GM19467 (cell line): ENCODE measurements around the gene CLEC17A.
"Not testable (repeated sequence)": the region's sequence is repeated elsewhere in the genome, so short reads cannot be mapped to it uniquely, and the experiment has no call there.

Source experiments
- ATAC-seq: cut with Tn5 transposase; IDR thresholded peaks from one replicate; pipeline ENCODE4 v1.9.1; 2021; ENCODE audit warnings: mild to moderate bottlenecking, moderate library complexity; ENCODE audit not compliant: unreplicated experiment

Gene CLEC17A

GRCh38 chr19:14558370-14559066 lies 24.4 kb upstream of the CLEC17A start:
- no peak for ATAC-seq

GRCh38 chr19:14559916-14560775 lies 22.7 kb upstream of the CLEC17A start:
- no peak for ATAC-seq

DNA sequence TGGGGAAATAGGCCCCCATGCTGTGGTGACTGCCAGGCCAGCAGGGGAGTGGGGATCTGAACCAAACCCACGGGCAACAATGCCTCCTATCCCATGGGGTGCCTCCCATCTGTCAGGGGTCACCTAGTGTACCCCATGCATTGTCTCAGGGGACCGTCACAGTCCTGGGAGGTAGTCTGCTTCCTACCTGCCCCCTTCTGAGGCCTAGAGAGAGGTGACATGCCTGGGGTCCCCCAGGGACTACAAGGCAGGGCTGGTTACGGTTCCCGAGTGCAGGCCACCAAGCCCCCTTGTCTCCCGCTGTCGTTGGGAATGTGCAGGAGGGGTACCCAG lies 22.1 kb upstream of the CLEC17A start:
- ATAC-seq = no peak

DNA sequence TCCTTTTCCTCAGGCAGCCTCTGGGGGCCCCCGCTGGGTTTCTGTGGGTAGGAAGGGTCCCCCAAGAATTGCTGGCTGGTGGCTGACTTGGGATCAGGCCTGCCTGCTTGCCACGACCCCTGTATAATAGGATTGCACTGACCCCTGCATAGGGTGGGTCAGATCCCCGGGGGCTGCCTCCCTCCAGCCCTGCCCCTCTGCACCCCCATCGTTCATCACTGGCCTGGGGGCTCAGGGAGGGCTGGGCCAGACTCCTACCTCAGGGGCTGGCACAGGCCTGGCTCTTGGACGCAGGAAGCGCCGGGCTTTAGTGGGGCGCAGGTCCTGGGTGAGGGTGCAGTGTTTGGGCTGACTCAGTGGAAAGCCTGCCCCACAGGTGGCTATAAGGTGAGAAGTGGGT lies 21.6 kb upstream of the CLEC17A start:
- ATAC-seq = no peak

- no peak for ATAC-seq
Measured at GRCh38 chr19:14561847-14562351, 21.0 kb upstream of the CLEC17A start.

- no peak for ATAC-seq
Measured at GRCh38 chr19:14562660-14563589, 20.0 kb upstream of the CLEC17A start.

DNA sequence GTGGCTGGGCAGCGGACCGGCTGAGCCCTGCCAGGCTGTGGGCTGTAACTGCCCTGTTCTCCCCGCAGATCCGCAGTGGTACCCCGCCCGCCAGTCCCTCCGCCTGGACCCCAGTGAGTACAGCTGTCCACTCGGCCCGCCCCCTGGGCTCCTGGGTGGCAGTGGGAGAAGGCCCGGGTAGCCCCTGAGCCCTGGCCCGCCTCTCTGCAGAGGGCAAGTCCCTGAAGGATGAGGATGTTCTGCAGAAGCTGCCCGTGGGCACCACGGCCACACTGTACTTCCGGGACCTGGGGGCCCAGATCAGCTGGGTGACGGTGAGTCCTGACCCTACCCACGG lies 19.3 kb upstream of the CLEC17A start:
- ATAC-seq = no peak

DNA sequence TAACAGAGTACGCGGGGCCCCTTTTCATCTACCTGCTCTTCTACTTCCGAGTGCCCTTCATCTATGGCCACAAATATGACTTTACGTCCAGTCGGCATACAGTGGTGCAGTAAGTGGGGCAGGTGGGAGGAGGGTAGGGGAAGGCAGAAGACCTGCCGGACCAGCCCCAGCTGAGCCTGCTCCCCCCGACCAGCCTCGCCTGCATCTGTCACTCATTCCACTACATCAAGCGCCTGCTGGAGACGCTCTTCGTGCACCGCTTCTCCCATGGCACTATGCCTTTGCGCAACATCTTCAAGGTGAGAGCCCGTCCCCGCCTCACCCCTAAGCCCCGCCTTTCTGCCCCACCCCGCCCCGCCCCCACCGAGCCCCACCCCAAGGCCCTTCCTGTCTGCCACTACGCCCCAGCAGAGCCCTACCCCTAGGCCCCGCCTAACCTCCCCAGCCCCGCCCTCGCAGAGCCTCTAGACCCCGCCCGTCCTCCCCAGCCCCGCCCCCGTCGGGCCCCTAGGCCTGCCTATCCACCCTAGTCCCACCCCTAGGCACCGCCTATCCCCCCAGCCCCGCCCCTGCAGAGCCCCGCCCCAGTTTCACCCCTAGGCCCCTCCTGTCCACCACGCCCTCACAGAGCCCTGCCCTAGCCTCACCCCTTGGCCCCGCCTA lies 18.8 kb upstream of the CLEC17A start:
- ATAC-seq = no peak

- ATAC-seq = not testable (repeated sequence)
Measured at GRCh38 chr19:14564652-14565297, 18.1 kb upstream of the CLEC17A start.

DNA sequence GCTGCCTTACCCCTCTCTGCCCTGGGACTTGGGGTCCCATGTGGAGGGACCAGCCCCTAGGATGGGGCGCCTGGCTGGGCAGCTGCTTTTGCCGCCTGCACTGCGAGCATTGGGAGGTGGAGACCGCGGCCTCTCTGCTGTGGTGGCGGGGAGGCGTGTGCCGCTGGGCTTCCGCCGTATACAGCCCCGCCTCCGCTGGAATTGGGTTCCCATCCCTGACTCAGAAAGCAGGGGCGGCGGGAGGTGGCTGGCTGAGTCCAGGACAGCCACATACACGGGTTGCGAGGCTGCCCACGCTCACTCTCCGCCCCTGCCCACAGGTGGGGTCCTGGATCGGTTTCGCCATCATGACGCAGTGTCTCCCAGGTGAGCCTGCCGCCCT lies 17.6 kb upstream of the CLEC17A start:
- ATAC-seq = no peak

DNA sequence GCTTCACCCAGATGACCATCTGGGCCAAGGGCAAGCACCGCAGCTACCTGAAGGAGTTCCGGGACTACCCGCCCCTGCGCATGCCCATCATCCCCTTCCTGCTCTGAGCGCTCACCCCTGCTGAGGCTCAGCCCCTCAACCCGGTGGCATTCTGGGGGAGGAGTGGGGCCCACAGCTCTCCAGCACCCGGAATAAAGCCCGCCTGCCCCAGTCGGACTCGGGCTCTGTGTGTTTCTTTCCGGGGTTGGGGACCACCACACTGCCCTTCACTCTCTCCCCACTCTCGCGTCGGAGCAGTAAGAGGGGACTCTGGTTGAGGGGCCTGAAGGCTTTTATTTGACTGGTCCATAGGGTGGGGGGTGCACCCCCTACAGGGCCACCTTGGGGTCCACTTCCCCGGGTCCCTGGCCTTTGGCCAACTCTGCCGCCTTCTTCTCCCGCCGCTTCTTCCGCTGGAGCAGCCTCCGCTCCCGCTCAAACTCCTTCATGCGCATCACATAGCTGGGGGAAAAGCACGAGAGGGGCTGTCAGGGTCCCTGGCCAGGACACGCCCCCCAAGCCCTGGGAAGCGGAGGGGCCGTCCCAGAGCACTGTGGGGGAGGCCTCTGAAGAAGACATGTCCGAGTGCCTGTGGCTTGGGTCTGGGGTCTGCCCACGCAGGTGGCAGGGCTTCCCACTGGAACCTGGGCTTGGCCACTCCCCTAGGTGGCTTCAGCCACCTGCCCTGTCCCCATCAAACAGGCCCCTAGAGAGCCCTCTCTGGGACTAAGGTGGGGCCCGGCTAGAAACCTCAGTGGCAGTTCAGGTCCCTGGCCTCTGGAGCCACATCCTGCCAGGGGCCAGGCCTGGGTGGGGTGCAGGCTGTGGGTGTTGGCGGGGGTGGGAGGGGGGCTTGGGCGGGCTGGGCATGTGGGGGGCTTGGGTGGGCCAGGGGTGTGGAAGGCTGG lies 16.8 kb upstream of the CLEC17A start:
- no peak for ATAC-seq

- ATAC-seq = no peak
Measured at GRCh38 chr19:14566712-14567077, 16.2 kb upstream of the CLEC17A start.

DNA sequence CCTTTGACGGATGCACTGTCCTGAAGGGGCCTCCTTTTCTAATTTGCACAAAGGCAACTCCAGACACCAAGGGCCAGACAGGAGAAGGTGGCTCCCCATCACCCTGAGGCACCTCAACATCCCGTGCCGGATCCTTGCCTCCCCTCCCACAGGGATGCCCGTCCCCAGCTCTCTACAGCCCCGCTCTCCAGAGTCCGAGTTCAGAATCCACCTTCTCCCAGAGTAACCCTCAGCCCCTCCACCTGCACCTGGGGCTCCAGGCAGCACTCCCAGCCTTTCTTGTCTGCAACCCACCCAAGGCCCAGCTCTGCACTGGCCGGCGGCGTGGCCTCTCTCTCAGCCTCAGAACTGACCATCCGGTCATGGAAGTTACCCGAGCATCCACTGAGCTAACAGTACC lies 15.8 kb upstream of the CLEC17A start:
- no peak for ATAC-seq

GRCh38 chr19:14570864-14571527 lies 11.9 kb upstream of the CLEC17A start:
- ATAC-seq = no peak

DNA sequence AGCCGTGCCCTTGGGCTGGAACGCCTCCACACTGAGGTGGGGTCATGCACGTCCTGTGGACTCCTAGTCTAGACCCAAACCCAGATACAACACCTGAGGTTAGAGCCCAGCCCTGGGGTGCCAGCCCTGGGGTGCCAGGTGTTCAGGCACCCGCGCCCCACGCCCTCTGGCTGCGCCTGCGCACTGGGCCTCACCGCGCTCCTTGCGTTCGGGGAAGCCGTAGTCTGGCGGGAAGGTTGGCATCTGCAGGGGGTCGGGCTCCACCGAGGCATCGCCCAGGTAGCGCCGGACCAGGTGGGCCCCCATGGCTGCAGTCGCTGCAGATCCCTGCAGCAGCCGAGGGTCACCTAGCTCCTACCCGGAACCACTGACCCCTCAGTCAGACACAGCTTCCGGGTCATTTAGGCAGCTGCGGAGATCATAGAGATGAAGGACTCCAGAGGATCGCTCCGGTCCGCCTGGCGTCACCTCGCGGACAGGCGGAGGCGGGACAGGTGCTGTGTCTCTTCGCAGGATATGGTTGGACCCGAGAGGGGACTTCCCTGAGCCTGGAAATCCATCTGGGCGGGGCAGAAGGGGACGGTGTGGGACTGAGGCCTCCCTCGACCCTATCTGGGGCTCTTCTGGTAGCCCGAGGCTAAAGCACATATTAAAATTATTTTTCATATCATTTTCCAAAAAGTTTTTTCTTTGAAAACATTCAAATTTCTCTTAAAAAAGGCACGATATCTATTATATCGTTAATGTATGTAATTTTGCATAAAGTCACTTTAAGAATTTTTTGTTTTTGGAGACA lies 11.0 kb upstream of the CLEC17A start, which contains the start of gene NDUFB7:
NDUFB7 (minus strand) TSS at position 372 of the 796 bp plus-strand sequence; CDS start at position 306, 66 bp downstream.
- ATAC-seq = peak; percentile 80

DNA sequence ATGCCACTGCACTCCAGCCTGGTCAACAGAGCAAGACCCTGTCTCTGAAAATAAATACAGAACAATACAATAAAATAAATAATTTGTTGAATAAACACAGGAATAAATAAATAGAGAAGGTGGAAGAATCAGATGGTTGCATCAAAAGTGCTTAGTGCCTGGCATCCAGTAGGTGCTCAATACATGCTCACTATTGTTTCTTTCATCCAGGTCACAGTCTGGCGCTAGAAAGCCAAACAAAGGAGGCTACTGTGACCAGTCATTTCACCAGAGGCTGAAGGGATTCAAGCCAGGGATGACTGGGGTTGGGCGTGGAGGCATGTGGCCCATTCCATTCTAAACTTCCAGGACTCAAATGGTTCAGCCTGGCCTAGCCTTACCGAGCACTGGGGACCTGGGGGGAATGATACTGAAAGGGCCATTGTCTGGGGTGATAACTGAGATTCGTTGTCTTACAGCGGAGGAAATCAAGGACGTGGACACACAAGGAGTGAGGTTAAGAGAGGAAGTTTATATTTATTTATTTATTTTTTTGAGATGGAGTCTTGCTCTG lies 7.4 kb upstream of the CLEC17A start:
- no peak for ATAC-seq

DNA sequence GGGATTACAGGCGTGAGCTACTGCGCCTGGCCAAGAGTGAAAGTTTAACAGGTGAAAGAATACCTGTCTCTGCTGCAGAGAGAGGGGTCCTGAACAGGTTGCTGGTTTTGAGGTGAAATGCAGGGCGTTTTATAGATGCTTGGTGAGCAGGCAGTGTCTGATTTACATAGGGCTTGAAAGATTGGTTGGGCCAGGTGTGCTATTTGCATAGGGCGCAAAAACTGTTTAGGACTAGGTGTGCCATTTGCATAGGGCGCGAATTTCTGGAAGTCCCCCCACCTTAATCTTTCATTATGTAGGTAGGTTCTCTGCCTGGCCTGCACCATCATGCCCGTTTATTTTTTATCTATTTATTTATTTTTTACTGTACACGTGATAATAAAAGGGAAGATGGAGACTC lies 6.5 kb upstream of the CLEC17A start:
- no peak for ATAC-seq
